GM19099 (cell line): ENCODE data around the gene CIB1.

Experiments
- POLR2A ChIP-seq: IDR thresholded peaks from 3 replicates; pipeline ENCODE4 v1.6.1; 2011; ENCODE audit warnings: low read depth; ENCODE audit not compliant: insufficient read length; ENCODE audit errors: extremely low read depth

CIB1 gene

DNA sequence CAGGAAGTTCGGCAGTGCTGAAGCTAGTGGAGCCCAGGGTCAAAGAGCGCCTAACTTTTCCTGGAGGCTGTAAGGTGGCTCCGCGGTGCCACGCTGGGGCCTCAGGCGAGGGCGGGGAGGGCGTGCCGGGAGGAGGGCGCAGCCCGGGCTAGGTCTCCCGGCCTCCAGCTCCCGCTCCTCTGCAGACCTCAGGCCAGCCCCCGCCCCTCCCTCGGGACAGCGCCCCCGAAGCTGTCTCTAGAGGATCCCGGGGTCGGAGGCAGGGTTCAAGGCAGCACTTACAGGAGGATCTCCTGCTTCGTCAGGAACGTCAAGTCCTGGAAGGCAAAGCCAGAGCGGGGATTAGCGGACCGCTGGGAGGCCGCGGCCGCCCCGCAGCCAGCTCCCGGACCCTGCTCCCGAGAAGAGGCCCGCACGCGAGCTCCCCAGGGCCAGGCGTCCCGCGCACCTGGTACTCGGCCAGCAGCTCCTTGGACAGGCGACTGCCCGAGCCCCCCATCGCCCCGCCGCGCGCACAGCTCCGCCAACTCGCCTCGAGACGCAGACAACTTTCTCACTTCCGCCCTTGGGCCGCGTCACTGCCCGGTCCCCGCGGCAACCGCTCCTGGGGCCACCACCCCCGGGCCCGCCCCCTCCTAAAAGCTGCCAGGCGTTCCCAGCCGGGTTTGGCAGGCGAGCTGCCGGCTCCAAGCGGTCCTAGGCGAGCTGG lies at the start of gene CIB1:
Gene CIB1, minus strand, starts transcription at position 555 of the 709 bp plus-strand sequence. Its CDS starts 56 bp downstream, at position 499.
- TF ChIP-seq POLR2A = peak; percentile 48

DNA sequence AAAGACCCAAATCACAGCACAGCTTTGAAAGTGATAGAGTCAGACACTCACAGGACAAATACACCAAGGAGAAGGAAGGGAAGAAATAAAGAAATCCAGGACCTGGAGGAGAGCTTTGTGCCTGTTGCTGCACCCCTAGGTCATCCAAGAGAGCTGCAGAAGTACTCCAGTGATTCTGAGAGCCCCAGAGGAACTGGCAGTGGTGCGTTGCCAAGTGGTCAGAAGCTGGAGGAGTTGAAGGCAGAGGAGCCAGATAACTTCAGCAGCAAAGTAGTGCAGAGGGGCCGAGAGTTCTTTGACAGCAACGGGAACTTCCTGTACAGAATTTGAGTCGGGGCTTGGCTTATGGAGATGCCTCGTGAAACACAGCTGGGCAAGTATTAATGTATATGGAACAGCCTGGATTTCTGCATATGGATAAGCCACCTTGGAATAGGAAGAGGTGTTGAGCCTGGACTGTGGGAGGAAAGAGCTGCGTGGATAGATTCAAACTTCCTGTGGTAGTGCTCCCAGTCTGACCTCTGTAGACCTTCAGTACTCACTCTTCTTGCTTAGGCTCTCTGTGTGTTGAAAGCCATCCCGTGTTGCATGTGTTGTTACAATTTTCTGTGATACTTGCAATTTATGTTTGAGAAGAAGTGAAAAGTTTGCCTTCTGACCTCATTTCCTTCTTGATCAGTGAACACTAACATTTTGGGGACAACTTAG lies 37.9 kb upstream of the CIB1 start:
- TF ChIP-seq POLR2A = no peak

DNA sequence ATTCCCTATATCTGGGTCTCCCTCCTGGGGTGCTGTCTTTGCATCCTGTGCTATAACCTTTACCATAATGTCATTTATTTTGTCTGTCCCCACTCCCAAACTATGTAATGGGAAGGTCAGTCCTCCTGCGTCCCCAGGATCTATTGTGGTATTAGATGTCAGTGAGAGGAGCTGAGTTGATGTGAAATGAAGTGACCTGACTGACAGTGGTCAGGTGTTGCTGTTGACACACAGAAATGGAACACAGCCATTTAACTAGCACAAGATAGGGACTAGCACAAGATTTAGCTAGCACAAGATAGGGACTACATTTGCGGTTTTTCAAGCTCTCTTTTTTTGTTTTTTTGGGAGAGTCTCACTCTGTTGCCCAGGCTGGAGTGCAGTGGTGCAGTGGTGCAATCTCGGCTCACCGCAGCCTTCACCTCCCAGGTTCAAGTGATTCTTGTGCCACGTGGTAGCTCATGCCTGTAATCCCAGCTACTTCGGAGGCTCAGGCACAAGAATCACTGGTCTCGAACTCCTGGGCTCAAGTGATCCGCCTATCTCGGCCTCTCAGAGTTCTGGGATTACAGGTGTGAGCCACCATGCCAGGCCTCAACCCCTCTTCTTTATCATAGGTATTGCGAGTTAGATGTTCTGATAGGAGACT lies 36.9 kb upstream of the CIB1 start:
- TF ChIP-seq POLR2A = no peak

DNA sequence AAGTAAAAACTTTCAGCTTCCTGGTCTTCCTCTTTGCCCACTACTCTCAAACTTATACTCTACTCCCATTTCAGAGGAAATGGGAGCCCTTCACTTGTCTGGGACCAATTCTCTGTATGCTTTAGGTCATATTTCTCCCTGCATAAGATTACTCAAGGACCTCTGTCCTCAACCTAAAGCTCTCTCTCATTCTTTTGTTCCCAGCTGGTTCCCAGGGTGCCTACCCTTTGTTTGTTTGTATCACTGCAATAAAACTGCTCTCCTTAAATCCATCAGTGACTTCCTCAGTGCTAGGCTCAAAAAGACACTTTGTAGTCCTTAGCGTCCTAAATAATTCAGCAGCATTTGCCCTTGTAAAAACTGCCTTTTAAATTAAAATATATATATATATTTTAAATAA lies 34.7 kb upstream of the CIB1 start:
- TF ChIP-seq POLR2A = no peak

DNA sequence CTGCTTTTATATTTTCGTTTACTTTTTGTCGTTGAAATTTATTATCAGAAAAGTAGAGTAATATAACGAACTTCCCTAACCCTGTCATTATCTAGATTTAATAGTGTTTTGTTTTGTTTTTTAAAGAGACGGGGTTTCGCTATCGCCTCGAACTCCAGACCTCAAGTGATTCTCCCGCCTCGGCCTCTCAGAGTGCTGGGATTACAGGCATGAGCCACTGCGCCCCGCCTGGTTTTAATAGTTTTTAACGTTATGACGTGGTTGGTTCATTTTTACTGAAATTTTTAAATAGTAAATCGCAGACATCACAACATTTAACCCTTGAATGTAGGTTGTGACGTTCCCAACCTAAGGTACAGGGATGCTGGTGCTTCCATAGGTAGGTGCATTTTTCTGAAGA lies 32.7 kb upstream of the CIB1 start:
- TF ChIP-seq POLR2A = no peak

DNA sequence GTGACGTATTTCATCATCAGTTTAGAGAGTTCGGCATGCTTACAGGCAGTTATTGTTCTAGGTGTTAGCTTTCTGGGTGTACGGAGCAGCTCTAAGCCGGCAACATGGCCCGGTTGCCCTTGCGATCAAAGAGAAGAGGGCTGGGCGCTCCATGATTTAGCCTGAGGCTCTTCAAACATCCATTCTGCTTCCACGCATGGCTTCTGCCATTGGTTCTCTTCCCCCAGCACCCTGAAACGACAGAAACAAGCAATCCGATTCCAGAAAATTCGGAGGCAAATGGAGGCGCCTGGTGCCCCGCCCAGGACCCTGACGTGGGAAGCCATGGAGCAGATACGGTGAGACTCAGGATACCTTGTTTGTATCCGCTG lies 32.3 kb upstream of the CIB1 start:
- no peak for TF ChIP-seq POLR2A

DNA sequence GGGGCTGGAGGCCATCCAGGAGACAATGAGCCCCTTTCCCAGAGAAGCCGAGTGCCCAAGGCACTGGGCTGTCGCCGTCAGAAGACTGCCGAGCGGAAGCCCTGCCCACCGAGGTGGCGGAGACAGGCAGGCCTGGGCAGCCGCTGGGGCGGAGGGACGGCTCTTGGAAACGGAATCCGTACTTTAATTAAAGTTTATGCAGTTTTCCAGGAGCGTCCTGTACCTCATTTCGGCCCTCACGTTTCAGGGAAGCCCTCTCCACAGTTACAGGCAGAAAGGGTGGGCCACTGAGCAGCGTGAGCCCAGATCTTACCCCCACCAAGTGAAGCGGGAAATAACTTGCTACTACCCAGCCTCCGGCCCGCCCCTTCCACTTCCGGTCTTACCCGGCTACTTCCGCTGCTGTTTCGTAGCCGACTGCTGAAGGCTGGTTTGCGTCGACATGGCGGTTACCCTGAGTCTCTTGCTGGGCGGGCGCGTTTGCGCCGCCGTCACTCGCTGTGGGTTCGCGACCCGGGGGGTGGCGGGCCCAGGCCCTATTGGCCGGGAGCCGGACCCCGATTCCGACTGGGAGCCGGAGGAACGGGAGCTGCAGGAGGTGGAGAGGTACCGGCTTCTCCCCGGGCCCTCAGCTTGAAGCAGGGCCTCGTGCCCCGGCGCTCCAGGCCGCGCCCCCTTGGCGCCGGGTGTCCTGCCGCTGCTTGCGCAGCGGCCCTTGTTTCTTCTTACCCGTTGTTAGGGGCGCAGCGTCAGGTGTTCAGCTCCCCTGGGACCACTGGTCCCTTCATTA lies 31.7 kb upstream of the CIB1 start, which contains the start of gene NGRN:
Gene NGRN, plus strand, starts transcription at position 402 of the 790 bp plus-strand sequence. Its CDS starts 41 bp downstream, at position 443.
- peak; percentile 97 for TF ChIP-seq POLR2A

DNA sequence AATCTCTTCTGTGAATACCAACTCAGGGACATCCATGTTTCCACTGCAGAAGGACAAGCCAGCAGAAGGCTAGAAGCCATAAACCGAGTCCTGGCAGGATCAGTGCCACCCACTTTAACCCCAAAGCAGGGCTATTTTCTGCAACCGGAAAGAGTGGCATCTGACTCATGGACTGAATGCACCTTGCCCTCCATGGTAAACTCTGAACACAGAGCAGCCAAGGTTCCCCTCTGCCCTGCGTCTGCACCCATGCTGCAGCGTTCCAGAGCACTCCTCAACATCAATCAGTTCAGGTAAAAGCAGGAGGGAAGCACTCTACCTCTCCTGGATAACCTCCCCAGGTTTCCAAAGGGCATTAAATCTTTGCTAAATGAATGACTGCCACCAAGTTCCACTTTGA lies 30.9 kb upstream of the CIB1 start:
- TF ChIP-seq POLR2A = no peak

DNA sequence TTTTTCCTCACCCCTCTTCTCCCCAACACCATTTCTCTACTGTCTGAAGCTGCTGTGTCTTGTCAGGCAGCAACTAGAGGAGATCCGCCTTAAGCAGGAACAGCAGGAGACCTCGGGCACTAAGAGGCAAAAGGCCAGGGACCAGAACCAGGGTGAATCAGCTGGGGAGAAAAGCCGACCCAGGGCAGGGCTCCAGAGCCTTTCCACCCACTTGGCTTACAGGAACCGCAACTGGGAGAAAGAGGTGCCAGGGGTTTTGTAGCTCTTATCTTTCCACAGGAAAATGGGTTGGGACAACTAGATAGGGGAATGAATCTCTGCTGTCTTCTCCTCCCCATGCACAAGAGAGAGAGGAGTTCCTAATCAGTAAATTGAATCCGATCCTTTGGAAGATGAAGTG lies 28.7 kb upstream of the CIB1 start:
- TF ChIP-seq POLR2A = no peak

DNA sequence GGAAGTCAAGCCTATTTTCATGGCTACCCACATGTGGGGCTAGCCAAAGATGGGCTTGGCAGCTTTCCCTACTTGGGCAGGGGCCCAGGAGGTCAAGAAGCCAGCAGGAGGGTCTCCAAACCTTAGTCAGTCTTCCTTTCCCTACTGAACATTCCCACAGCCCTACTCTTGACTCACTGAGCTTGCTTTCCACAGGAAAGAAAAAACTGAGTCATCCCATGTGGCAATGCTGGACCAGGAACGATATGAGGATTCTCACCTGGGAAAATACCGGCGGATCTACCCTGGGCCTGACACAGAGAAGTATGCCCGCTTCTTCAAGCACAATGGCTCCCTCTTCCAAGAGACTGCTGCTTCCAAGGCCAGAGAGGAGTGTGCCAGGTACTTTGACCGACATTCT lies 28.1 kb upstream of the CIB1 start:
- no peak for TF ChIP-seq POLR2A

DNA sequence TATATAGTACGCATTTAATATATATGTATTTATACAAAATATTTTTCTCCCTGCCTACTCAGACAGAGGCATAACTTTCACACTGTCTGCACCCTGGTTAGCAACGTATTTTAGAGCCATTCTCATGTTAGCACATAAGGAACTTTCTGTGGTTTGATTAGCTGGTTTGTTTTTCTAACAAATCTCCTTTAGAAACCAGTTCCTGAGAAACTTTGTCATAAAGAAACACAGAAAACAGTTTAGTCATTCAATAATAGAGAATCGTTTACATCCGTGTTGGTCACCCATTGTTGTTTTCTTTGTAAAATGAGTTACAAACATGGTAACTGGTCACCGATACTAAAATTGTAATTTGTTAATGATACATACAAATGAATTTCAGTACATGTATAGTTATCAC lies 25.8 kb upstream of the CIB1 start:
- TF ChIP-seq POLR2A = no peak

DNA sequence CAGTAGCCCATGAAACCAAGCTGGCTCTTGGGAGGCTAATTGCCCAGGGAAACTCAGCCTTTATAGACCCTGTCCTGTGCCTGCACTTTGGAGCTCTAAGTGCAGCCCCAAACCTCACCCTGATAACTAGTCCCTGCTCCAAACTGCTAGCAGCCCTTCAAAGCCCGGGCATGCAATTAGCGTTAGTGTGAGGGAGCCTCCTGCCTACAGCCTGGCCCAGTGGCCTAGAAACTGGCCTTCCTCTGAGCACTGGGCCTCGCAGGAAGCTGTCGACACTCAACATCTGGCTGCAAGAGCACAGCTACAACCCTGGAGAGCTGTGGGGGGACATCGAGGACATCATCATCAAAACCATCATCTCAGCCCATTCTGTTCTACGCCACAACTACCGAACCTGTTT lies 24.0 kb upstream of the CIB1 start:
- TF ChIP-seq POLR2A = no peak

DNA sequence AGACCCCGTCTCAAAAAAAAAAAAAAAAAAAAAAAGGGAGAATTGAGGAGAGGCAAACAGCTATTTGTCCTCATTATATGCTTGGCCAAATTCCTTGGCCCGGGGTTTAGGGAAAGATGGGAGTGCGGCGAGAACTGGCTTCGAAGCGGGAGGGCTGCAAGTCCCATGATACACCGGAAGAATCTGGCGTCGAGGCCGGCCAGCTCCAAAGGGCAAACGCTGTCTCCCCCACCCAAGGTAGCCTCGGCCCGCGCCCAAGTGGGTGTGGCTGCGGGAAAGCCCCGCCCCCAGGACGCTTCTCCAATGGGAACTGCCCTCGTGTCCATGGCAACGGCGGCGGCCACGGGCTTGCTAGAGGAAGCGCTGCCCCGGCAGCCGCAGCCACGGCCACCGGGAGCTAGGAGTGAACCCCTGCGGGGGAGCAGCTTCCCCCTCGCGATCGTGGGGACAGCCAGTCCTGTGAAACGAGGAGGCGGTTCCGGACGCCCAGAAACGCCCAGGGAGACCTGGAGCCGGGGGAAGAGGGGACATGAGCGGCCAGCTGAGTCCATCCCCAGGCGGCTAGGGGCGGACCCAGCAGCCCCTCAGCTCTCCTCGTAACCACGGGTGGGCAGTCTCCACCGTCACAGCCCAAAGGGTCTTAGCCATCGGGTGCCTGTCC lies 15.6 kb upstream of the CIB1 start, which contains the start of gene TTLL13:
Gene TTLL13, plus strand, starts transcription at position 354 of the 661 bp plus-strand sequence. CDS start 1,075 bp downstream, outside the sequence.
- no peak for TF ChIP-seq POLR2A

DNA sequence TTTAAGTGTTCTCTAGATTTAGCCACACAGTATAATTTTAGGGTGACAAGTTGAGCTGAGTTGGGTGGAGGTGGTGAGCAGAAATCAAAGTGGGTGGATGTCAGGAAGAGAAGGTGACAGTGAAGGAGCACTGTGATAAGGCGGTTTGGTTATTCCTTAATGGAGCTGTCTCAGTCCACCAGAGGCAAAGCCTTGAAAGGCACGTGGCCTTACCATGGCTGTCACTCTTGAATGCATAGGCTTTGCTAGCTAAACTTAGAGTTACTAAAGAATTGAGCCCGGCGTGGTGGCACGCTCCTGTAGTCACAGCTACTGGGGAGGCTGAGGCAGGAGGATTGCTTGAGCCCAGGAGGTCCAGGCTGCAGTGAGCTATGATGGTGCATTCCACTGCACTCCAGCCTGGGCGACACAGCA lies 15.1 kb upstream of the CIB1 start:
- TF ChIP-seq POLR2A = no peak

DNA sequence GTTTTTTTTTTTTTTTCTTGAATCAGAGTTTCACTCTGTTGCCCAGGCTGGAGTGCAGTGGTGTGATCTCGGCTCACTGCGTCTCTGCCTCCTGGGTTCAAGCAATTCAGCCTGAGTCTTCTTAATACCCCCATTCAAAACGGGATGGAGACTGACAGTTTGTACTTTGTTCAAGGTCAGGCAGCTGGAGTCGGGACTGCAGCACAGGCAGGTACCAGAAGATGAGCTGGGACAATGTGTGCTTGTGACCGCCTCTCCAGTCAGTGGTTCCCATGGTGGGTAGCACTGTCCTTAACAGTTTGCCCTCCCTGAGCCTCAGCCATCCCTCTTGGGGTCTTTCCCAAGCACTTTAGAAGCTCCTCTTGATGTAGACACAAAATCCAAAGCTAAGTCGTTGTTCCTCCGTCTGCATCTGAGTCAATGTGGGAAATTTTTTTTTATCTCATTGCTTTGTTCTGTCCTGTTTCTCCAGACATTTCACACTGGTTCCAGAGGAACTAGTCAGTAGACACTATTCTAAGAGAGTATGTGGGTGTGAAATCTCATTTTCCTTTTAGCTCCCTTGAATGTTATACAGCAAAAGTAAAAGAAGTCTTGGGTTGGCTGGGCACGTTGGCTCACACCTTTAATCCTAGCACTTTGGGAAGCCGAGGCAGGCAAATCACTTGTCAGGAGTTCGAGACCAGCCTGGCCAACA lies 10.3 kb upstream of the CIB1 start:
- no peak for TF ChIP-seq POLR2A
